H9 (cell line): ENCODE data around the gene C16orf90. TPM values are rescaled to one million over a fixed set of nuclear protein-coding genes. Genes with fewer than 3 reads are reported as not detected.

Experiments used
- DNase-seq: peaks from one replicate; pipeline ENCODE4 v3.0.0-alpha.2; 2017
- H2AFZ ChIP-seq: one replicate; pipeline ENCODE4 v1.6.1; 2013; ENCODE audit warnings: mild to moderate bottlenecking, low read length, control low read depth, moderate library complexity
- H2AK5ac ChIP-seq: 2 replicates; pipeline ENCODE4 v1.6.1; 2013; ENCODE audit warnings: low read length, control low read depth, mixed read lengths; ENCODE audit not compliant: insufficient read length
- H2BK120ac ChIP-seq: one replicate; pipeline ENCODE4 v1.6.1; 2013; ENCODE audit warnings: low read depth, mild to moderate bottlenecking, low read length, control low read depth, inconsistent platforms; ENCODE audit not compliant: poor library complexity, severe bottlenecking
- H2BK12ac ChIP-seq: 2 replicates; pipeline ENCODE4 v1.6.1; 2013; ENCODE audit warnings: low read length, control low read depth, mixed read lengths, low read depth; ENCODE audit not compliant: insufficient read length
- H2BK15ac ChIP-seq: 2 replicates; pipeline ENCODE4 v1.6.1; 2013; ENCODE audit warnings: low read depth, low read length, control low read depth
- H2BK20ac ChIP-seq: one replicate; pipeline ENCODE4 v1.6.1; 2013; ENCODE audit warnings: low read depth, mild to moderate bottlenecking, low read length, control low read depth, inconsistent platforms; ENCODE audit not compliant: poor library complexity, severe bottlenecking
- H2BK5ac ChIP-seq: 2 replicates; pipeline ENCODE4 v1.6.1; 2013; ENCODE audit warnings: low read length, control low read depth, mixed read lengths; ENCODE audit not compliant: insufficient read length
- H3K14ac ChIP-seq: 2 replicates; pipeline ENCODE4 v1.6.1; 2013; ENCODE audit warnings: low read length, control low read depth; ENCODE audit not compliant: insufficient read depth
- H3K18ac ChIP-seq: 2 replicates; pipeline ENCODE4 v1.6.1; 2013; ENCODE audit warnings: low read depth, mild to moderate bottlenecking, mixed read lengths, low read length, control low read depth; ENCODE audit not compliant: insufficient read length
- H3K23ac ChIP-seq: 2 replicates; pipeline ENCODE4 v1.6.1; 2013; ENCODE audit warnings: low read length, control low read depth, mixed read lengths, low read depth; ENCODE audit not compliant: insufficient read length
- H3K23me2 ChIP-seq: 2 replicates; pipeline ENCODE4 v1.6.1; 2013; ENCODE audit warnings: low read depth, mild to moderate bottlenecking, mixed read lengths, low read length, control low read depth; ENCODE audit not compliant: insufficient read length, poor library complexity, severe bottlenecking
- H3K27ac ChIP-seq: 2 replicates; pipeline ENCODE4 v1.5.1; 2013; ENCODE audit warnings: low read length, control low read depth, mixed read lengths, low read depth; ENCODE audit not compliant: insufficient read length
- H3K27me3 ChIP-seq: 2 replicates; pipeline ENCODE4 v1.6.1; 2013; ENCODE audit warnings: low read length, control low read depth, inconsistent platforms; ENCODE audit not compliant: insufficient read depth
- H3K4ac ChIP-seq: 2 replicates; pipeline ENCODE4 v1.6.1; 2013; ENCODE audit warnings: low read depth, mild to moderate bottlenecking, control low read depth, inconsistent platforms, low read length, moderate library complexity
- H3K4me1 ChIP-seq: 2 replicates; pipeline ENCODE4 v1.6.1; 2013; ENCODE audit warnings: low read length, control low read depth, inconsistent platforms; ENCODE audit not compliant: insufficient read depth
- H3K4me2 ChIP-seq: 2 replicates; pipeline ENCODE4 v1.6.1; 2013; ENCODE audit warnings: low read length, control low read depth, mixed read lengths; ENCODE audit not compliant: insufficient read length, insufficient read depth
- H3K56ac ChIP-seq: 2 replicates; pipeline ENCODE4 v1.6.1; 2013; ENCODE audit warnings: low read depth, mild to moderate bottlenecking, mixed read lengths, low read length, control low read depth; ENCODE audit not compliant: insufficient read length
- H3K79me1 ChIP-seq: 2 replicates; pipeline ENCODE4 v1.6.1; 2013; ENCODE audit warnings: low read depth, mild to moderate bottlenecking, moderate library complexity, low read length, control low read depth, inconsistent platforms; ENCODE audit not compliant: insufficient read depth, poor library complexity, severe bottlenecking
- H3K79me2 ChIP-seq: 2 replicates; pipeline ENCODE4 v1.6.1; 2013; ENCODE audit warnings: low read length, control low read depth, inconsistent platforms; ENCODE audit not compliant: insufficient read depth
- H3K9ac ChIP-seq: 2 replicates; pipeline ENCODE4 v1.6.1; 2013; ENCODE audit warnings: low read length, control low read depth, mixed read lengths; ENCODE audit not compliant: insufficient read length; ENCODE audit errors: extremely low read depth
- H3K9me3 ChIP-seq: one replicate; pipeline ENCODE4 v1.6.1; 2013; ENCODE audit warnings: low read depth, low read length, inconsistent platforms; ENCODE audit not compliant: control insufficient read depth
- H3T11ph ChIP-seq: one replicate; pipeline ENCODE4 v1.6.1; 2013; ENCODE audit warnings: mild to moderate bottlenecking, low read length, control low read depth, inconsistent platforms
- H4K20me1 ChIP-seq: one replicate; pipeline ENCODE4 v1.6.1; 2013; ENCODE audit not compliant: control insufficient read depth, insufficient read length, insufficient read depth
- H4K5ac ChIP-seq: 2 replicates; pipeline ENCODE4 v1.6.1; 2013; ENCODE audit warnings: low read depth, mild to moderate bottlenecking, mixed read lengths, low read length, control low read depth; ENCODE audit not compliant: insufficient read length
- H4K8ac ChIP-seq: replicated peaks from 2 replicates; pipeline ENCODE4 v1.6.1; 2013; ENCODE audit warnings: low read length, control low read depth, mixed read lengths, low read depth; ENCODE audit not compliant: insufficient read length
- H4K91ac ChIP-seq: 2 replicates; pipeline ENCODE4 v1.6.1; 2013; ENCODE audit warnings: low read depth, mild to moderate bottlenecking, moderate library complexity, mixed read lengths, low read length, control low read depth; ENCODE audit not compliant: insufficient read length
- H3K27ac Mint-ChIP-seq, 3 experiments: 2 replicates in 2 of 3; 3 replicates in 1 of 3; pipeline ENCODE4 v1.8.0; 2020 to 2021; ENCODE audit warnings: mixed read lengths in 3 of 3, mild to moderate bottlenecking in 1 of 3, moderate library complexity in 1 of 3
- H3K27me3 Mint-ChIP-seq: 2 replicates; pipeline ENCODE4 v1.8.0; 2021; ENCODE audit warnings: low read depth, mild to moderate bottlenecking, moderate library complexity, mixed read lengths
- H3K36me3 Mint-ChIP-seq, 3 experiments: 2 replicates in 2 of 3; 3 replicates in 1 of 3; pipeline ENCODE4 v1.8.0; 2020 to 2021; ENCODE audit warnings: low read depth in 3 of 3, mixed read lengths in 3 of 3; ENCODE audit not compliant: insufficient read depth in 1 of 3
- H3K4me1 Mint-ChIP-seq, 2 experiments: 2 replicates each; pipeline ENCODE4 v1.8.0; 2020; ENCODE audit warnings: mixed read lengths in 2 of 2
- H3K4me3 Mint-ChIP-seq, 2 experiments: 2 replicates in 1 of 2; 3 replicates in 1 of 2; pipeline ENCODE4 v1.8.0; 2020 to 2021; ENCODE audit warnings: mild to moderate bottlenecking in 2 of 2, mixed read lengths in 2 of 2, moderate library complexity in 1 of 2
- H3K9me3 Mint-ChIP-seq, 2 experiments: 2 replicates in 1 of 2; 3 replicates in 1 of 2; pipeline ENCODE4 v1.8.0; 2020; ENCODE audit warnings: mild to moderate bottlenecking in 2 of 2, mixed read lengths in 2 of 2, moderate library complexity in 1 of 2
- WGBS: extraction: QIAGEN DNeasy Blood & Tissue Kit; methylation state at CpG from one replicate; pipeline ENCODE4 v1.1.7; 2013; ENCODE audit warnings: missing lambda C conversion rate, low lambda C conversion rate, mixed read lengths; ENCODE audit not compliant: insufficient read length; ENCODE audit errors: extremely low coverage; 5-methylcytosine and 5-hydroxymethylcytosine counted together
- total RNA-seq: library from RNA; stranded (reverse); gene quantifications from 2 replicates; pipeline ENCODE4 v1.2.1, GENCODE V29; 2021
- TF ChIP-seq, protein P1 (sequence below): fragments of 200-600 bp; sonication (generic); conservative IDR thresholded peaks from 3 replicates; pipeline ENCODE4 v1.8.0; 2021; ENCODE audit warnings: antibody characterized with exemption, mild to moderate bottlenecking

Gene C16orf90
- total RNA-seq, 1 experiment from 2014 or later, result not detected

GRCh38 chr16:3492356-3492755, 2.9 kb downstream of the C16orf90 start:
- H4K20me1 ChIP-seq, result no peaks in the 10 kb centered on the region
- no peak overlapping the region for H2AFZ ChIP-seq
- no peak overlapping the region for H2AK5ac ChIP-seq
- Mint-ChIP-seq H3K9me3 (no peaks in the 10 kb centered on the region), H3K27ac (no peak overlapping the region), H3K4me1 (peaks cover 0 to 2% of the 10 kb centered on the region in 2 experiments; a peak in 1 of 4 replicates), H3K4me3 (no peak overlapping the region), H3K36me3 (peaks cover 0 to 3% (median 0%) of the 10 kb centered on the region in 3 experiments; a peak in 1 of 7 replicates), H3K27me3 (no peaks in the 10 kb centered on the region; the same call in 1 of the 2 replicates)
- no peak overlapping the region for H3K27ac ChIP-seq
- no CpG with 5 or more reads among the region's 10 CpGs for WGBS
- no peak overlapping the region for H4K8ac ChIP-seq
- H3K56ac ChIP-seq, result no peak overlapping the region
- H4K5ac ChIP-seq, result no peak overlapping the region
- H2BK15ac ChIP-seq, result no peak overlapping the region
- H2BK12ac ChIP-seq, result no peak overlapping the region
- no peak overlapping the region for H3K14ac ChIP-seq
- H3K27me3 ChIP-seq, result no peaks in the 10 kb centered on the region
- H3K18ac ChIP-seq, result no peak overlapping the region
- no peak overlapping the region for H2BK20ac ChIP-seq
- H3K79me2 ChIP-seq, result no peaks in the 10 kb centered on the region
- no peaks in the 10 kb centered on the region for H3K79me1 ChIP-seq
- TF ChIP-seq, protein P1, sequence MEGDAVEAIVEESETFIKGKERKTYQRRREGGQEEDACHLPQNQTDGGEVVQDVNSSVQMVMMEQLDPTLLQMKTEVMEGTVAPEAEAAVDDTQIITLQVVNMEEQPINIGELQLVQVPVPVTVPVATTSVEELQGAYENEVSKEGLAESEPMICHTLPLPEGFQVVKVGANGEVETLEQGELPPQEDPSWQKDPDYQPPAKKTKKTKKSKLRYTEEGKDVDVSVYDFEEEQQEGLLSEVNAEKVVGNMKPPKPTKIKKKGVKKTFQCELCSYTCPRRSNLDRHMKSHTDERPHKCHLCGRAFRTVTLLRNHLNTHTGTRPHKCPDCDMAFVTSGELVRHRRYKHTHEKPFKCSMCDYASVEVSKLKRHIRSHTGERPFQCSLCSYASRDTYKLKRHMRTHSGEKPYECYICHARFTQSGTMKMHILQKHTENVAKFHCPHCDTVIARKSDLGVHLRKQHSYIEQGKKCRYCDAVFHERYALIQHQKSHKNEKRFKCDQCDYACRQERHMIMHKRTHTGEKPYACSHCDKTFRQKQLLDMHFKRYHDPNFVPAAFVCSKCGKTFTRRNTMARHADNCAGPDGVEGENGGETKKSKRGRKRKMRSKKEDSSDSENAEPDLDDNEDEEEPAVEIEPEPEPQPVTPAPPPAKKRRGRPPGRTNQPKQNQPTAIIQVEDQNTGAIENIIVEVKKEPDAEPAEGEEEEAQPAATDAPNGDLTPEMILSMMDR, result no peak
- H4K91ac ChIP-seq, result no peak overlapping the region
- no peak overlapping the region for H3K23ac ChIP-seq
- H3K4me1 ChIP-seq, result no peaks in the 10 kb centered on the region
- DNase-seq, result no peak
- no peak overlapping the region for H2BK120ac ChIP-seq
- H3T11ph ChIP-seq, result no peak overlapping the region
- H3K4me2 ChIP-seq, result no peak overlapping the region
- no peak overlapping the region for H3K9ac ChIP-seq
- H3K4ac ChIP-seq, result no peak overlapping the region
- H3K23me2 ChIP-seq, result no peaks in the 10 kb centered on the region
- H3K9me3 ChIP-seq, result no peaks in the 10 kb centered on the region
- no peak overlapping the region for H2BK5ac ChIP-seq
